ENCODE data around the gene NTRK3. TPM values are rescaled to one million over a fixed set of nuclear protein-coding genes. Genes with fewer than 3 reads are reported as not detected.

NTRK3 gene
- total and polyA plus RNA-seq, 2 donors (not counting 3 experiments of a cell fraction or from before 2014, with no cell fraction given), result not detected

DNA sequence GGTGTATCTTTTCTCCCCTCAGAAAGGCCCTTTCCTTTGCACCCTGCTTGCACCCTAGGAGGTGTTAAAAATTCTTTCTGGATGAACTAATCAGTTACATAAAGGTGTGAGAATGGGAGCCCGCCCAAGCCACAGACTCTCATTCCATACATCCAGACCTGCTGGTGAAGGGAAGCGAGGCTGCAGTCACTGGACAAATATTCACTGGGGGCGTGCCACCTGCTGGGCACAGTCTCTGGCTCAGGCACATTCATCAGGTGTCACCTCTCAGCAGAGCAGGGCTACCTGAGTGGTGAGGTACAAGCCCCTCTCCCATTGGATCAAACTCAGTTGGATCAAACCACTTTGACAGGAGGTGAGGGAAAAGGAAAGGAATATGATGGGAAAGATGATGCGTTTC is 52.0 kb downstream of the NTRK3 start:
- BruUV-seq (replicated peaks), result no TSS peak
- Histone ChIP-seq H3K9ac (replicated peaks; ENCODE audit: extremely low read depth, insufficient read depth, low read length) (no peak overlapping the region), H2AFZ (ENCODE audit: low read depth, low read length) (no peak overlapping the region), H3K27ac (ENCODE audit: insufficient read depth, low read depth, low read length) (no peak overlapping the region), H3K27me3 (ENCODE audit: control insufficient read depth in 2 of 2, insufficient read depth in 2 of 2, low read length in 2 of 2) (no peaks in the 10 kb centered on the region), H3K36me3 (ENCODE audit: control insufficient read depth in 2 of 2, extremely low read depth in 1 of 2, insufficient read depth in 2 of 2, low read length in 2 of 2) (no peaks in the 10 kb centered on the region), H3K4me1 (ENCODE audit: control insufficient read depth, extremely low read depth, insufficient read depth, low read length) (no peaks in the 10 kb centered on the region), H3K4me2 (ENCODE audit: insufficient read depth, low read length) (no peak overlapping the region), H3K9me1 (replicated peaks; ENCODE audit: control insufficient read depth, extremely low read depth, insufficient read depth, low read length) (no peaks in the 10 kb centered on the region), H3K79me2 (ENCODE audit: control insufficient read depth, insufficient read depth, low read length) (no peaks in the 10 kb centered on the region), H4K20me1 (replicated peaks; ENCODE audit: control insufficient read depth, extremely low read depth, insufficient read depth, low read length) (no peaks in the 10 kb centered on the region), H3K9me3 (replicated peaks; ENCODE audit: control insufficient read depth, insufficient read depth, low read length) (peaks cover 2% of the 10 kb centered on the region), H3K4me3 (replicated peaks in 1 of 3; ENCODE audit: insufficient read depth in 1 of 3, low read depth in 1 of 3, low read length in 3 of 3) (no peak overlapping the region)
- CTCF ChIA-PET, result no interaction called here
- intact Hi-C loops (cut with micrococcal nuclease) (no loop called here), dilution Hi-C loops (cut with MboI; ENCODE audit: extremely low pct_ligation_motif_present, low sequenced_read_pairs) (no loop called here)
- DNase-seq (ENCODE audit: low read depth, low spot score), result no peak
- TF ChIP-seq, protein P1, sequence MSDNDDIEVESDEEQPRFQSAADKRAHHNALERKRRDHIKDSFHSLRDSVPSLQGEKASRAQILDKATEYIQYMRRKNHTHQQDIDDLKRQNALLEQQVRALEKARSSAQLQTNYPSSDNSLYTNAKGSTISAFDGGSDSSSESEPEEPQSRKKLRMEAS (IDR thresholded peaks at IDR 0.05; ENCODE audit: insufficient read depth, insufficient read length), result no peak
- TF ChIP-seq JUN (IDR thresholded peaks at IDR 0.05; ENCODE audit: borderline replicate concordance, insufficient read depth, insufficient read length, low read depth) (no peak), POLR2AphosphoS5 (IDR thresholded peaks at IDR 0.05; ENCODE audit: insufficient read depth, low read depth, low read length) (no peak), EZH2 (IDR thresholded peaks at IDR 0.05; ENCODE audit: borderline replicate concordance, low read depth, low read length, severe bottlenecking) (no peak), MYC (IDR thresholded peaks at IDR 0.05; ENCODE audit: low read depth, low read length) (no peak), POLR2A (IDR thresholded peaks at IDR 0.05; ENCODE audit: low read depth, low read length) (no peak), FOS (IDR thresholded peaks at IDR 0.05; ENCODE audit: borderline replicate concordance, insufficient read depth, low read length) (no peak), GATA2 (IDR thresholded peaks at IDR 0.05; ENCODE audit: insufficient read depth, insufficient read length, low read depth, low read length) (no peak)
- TF ChIP-seq, protein P2, sequence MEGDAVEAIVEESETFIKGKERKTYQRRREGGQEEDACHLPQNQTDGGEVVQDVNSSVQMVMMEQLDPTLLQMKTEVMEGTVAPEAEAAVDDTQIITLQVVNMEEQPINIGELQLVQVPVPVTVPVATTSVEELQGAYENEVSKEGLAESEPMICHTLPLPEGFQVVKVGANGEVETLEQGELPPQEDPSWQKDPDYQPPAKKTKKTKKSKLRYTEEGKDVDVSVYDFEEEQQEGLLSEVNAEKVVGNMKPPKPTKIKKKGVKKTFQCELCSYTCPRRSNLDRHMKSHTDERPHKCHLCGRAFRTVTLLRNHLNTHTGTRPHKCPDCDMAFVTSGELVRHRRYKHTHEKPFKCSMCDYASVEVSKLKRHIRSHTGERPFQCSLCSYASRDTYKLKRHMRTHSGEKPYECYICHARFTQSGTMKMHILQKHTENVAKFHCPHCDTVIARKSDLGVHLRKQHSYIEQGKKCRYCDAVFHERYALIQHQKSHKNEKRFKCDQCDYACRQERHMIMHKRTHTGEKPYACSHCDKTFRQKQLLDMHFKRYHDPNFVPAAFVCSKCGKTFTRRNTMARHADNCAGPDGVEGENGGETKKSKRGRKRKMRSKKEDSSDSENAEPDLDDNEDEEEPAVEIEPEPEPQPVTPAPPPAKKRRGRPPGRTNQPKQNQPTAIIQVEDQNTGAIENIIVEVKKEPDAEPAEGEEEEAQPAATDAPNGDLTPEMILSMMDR (IDR thresholded peaks at IDR 0.05; ENCODE audit: extremely low read depth in 1 of 2, insufficient read depth in 1 of 2, low read depth in 1 of 2, low read length in 2 of 2), result no peak
- POLR2A ChIA-PET, result no interaction called here
- FAIRE-seq, result no peak

Data from endothelial cell of umbilical vein (primary cell).